GM21825 (cell line): ENCODE data around the gene PNPLA7.
"Not testable (repeated sequence)": the region's sequence is repeated elsewhere in the genome, so short reads cannot be mapped to it uniquely, and the experiment has no call there.

Source experiments
- ATAC-seq: cut with Tn5 transposase; IDR thresholded peaks from one replicate; pipeline ENCODE4 v1.9.1; 2021; ENCODE audit warnings: mild to moderate bottlenecking, moderate library complexity; ENCODE audit not compliant: unreplicated experiment

Gene PNPLA7

GRCh38 chr9:137550231-137550621 lies at the start of gene PNPLA7:
PNPLA7 (minus strand) TSS chr9:137550402; CDS start chr9:137550197, 205 bp downstream.
- no peak for ATAC-seq

GRCh38 chr9:137598943-137599342 lies 48.7 kb upstream of the PNPLA7 start:
- no peak for ATAC-seq

- ATAC-seq, result not testable (repeated sequence)
Observed at GRCh38 chr9:137596577-137596976, 46.4 kb upstream of the PNPLA7 start.

- ATAC-seq, result no peak
Observed at GRCh38 chr9:137593176-137593575, 43.0 kb upstream of the PNPLA7 start.

GRCh38 chr9:137592767-137593166 lies 42.6 kb upstream of the PNPLA7 start:
- no peak for ATAC-seq

GRCh38 chr9:137590469-137591383 lies 40.5 kb upstream of the PNPLA7 start, which contains the start of gene ZMYND19:
ZMYND19 (minus strand) TSS chr9:137590512; CDS start chr9:137590263, 249 bp downstream.
- peak; percentile 78 for ATAC-seq

- no peak for ATAC-seq
Observed at GRCh38 chr9:137590123-137590468, 39.9 kb upstream of the PNPLA7 start.

GRCh38 chr9:137589441-137590122 lies 39.4 kb upstream of the PNPLA7 start:
- ATAC-seq, result peak; percentile 23

- no peak for ATAC-seq
Observed at GRCh38 chr9:137588891-137589290, 38.7 kb upstream of the PNPLA7 start.

GRCh38 chr9:137588311-137588710 lies 38.1 kb upstream of the PNPLA7 start:
- no peak for ATAC-seq

- ATAC-seq, result no peak
Observed at GRCh38 chr9:137586854-137587253, 36.7 kb upstream of the PNPLA7 start.

- no peak for ATAC-seq
Observed at GRCh38 chr9:137583957-137584356, 33.8 kb upstream of the PNPLA7 start.

GRCh38 chr9:137583347-137583746 lies 33.1 kb upstream of the PNPLA7 start:
- no peak for ATAC-seq

- no peak for ATAC-seq
Observed at GRCh38 chr9:137582286-137582860, 32.2 kb upstream of the PNPLA7 start.

GRCh38 chr9:137581361-137582285 lies 31.4 kb upstream of the PNPLA7 start:
- no peak for ATAC-seq

GRCh38 chr9:137580954-137581322 lies 30.7 kb upstream of the PNPLA7 start:
- no peak for ATAC-seq

- ATAC-seq, result no peak
Observed at GRCh38 chr9:137580209-137580953, 30.2 kb upstream of the PNPLA7 start.

- ATAC-seq, result no peak
Observed at GRCh38 chr9:137579259-137579604, 29.0 kb upstream of the PNPLA7 start.

GRCh38 chr9:137578518-137579258 lies 28.5 kb upstream of the PNPLA7 start, which contains the start of gene DPH7:
DPH7 (minus strand) TSS chr9:137578925; CDS start chr9:137578777, 148 bp downstream.
- ATAC-seq, result peak; percentile 82
